Liver (tissue), 9 donors: ENCODE measurements around the gene WFS1. TPM values are rescaled to one million over a fixed set of nuclear protein-coding genes. Genes with fewer than 3 reads are reported as not detected.

Experiments used
- DNase-seq: peaks from one replicate; pipeline ENCODE4 v3.0.0-alpha.2; 2017; ENCODE audit warnings: low spot score
- H3K27ac ChIP-seq, 2 donors: one replicate each; pipeline ENCODE4 v1.7.0; 2013; ENCODE audit warnings: inconsistent platforms in 2 of 2, low read length in 2 of 2, control low read depth in 1 of 2, low read depth in 1 of 2, mild to moderate bottlenecking in 1 of 2
- H3K27me3 ChIP-seq, 4 donors: one replicate each; pipeline versions ENCODE4 v1.6.1 to v1.7.0; 2013; ENCODE audit warnings: low read length in 3 of 4, inconsistent platforms in 1 of 4, mild to moderate bottlenecking in 1 of 4, moderate library complexity in 1 of 4; ENCODE audit not compliant: control insufficient read depth in 4 of 4, insufficient read depth in 4 of 4
- H3K36me3 ChIP-seq, 4 donors: one replicate each; pipeline versions ENCODE4 v1.6.1 to v1.7.0; 2013; ENCODE audit warnings: low read length in 3 of 4, mild to moderate bottlenecking in 3 of 4, low read depth in 1 of 4, moderate library complexity in 1 of 4; ENCODE audit not compliant: control insufficient read depth in 4 of 4, insufficient read depth in 3 of 4
- H3K4me1 ChIP-seq, 4 donors: one replicate each; pipeline versions ENCODE4 v1.6.1 to v1.7.0; 2013; ENCODE audit warnings: low read length in 3 of 4, mild to moderate bottlenecking in 3 of 4, moderate library complexity in 1 of 4; ENCODE audit not compliant: control insufficient read depth in 4 of 4, insufficient read depth in 4 of 4
- H3K4me3 ChIP-seq, 3 donors: one replicate each; pipeline versions ENCODE4 v1.6.1 to v1.7.0; 2013; ENCODE audit warnings: low read length in 3 of 3, control low read depth in 1 of 3, low read depth in 1 of 3, mild to moderate bottlenecking in 1 of 3
- H3K9ac ChIP-seq, 2 donors: one replicate each; pipeline ENCODE4 v1.7.0; 2013; ENCODE audit warnings: low read length in 2 of 2, mild to moderate bottlenecking in 2 of 2, moderate library complexity in 2 of 2, control low read depth in 1 of 2, low read depth in 1 of 2
- H3K9me3 ChIP-seq, 4 donors: one replicate each; pipeline versions ENCODE4 v1.6.1 to v1.7.0; 2013; ENCODE audit warnings: low read length in 3 of 4; ENCODE audit not compliant: control insufficient read depth in 4 of 4
- EGR1 ChIP-seq, 2 donors: IDR thresholded peaks; 2 replicates each; pipeline ENCODE4 v1.6.1; 2016 to 2018; ENCODE audit warnings: antibody characterized with exemption in 2 of 2, low read depth in 2 of 2
- FOXA1 ChIP-seq: IDR thresholded peaks from 2 replicates; pipeline ENCODE4 v1.6.1; 2016; ENCODE audit warnings: antibody characterized with exemption
- FOXA2 ChIP-seq: IDR thresholded peaks from 2 replicates; pipeline ENCODE4 v1.6.1; 2016; ENCODE audit warnings: antibody characterized with exemption
- GABPA ChIP-seq, 2 donors: IDR thresholded peaks in 1 of 2; conservative IDR thresholded peaks in 1 of 2; 2 replicates each; pipeline ENCODE4 v1.6.1; 2016; ENCODE audit warnings: antibody characterized with exemption in 2 of 2, mild to moderate bottlenecking in 1 of 2, moderate library complexity in 1 of 2
- HNF4A ChIP-seq, 2 donors: conservative IDR thresholded peaks; 2 replicates each; pipeline ENCODE4 v1.6.1; 2016; ENCODE audit warnings: antibody characterized with exemption in 2 of 2, mild to moderate bottlenecking in 2 of 2
- HNF4G ChIP-seq: IDR thresholded peaks from 2 replicates; pipeline ENCODE4 v1.6.1; 2016; ENCODE audit warnings: antibody characterized with exemption
- JUND ChIP-seq, 2 donors: IDR thresholded peaks; 2 replicates each; pipeline ENCODE4 v1.6.1; 2016; ENCODE audit warnings: antibody characterized with exemption in 2 of 2
- NR2F2 ChIP-seq: IDR thresholded peaks from 2 replicates; pipeline ENCODE4 v1.6.1; 2016; ENCODE audit warnings: antibody characterized with exemption
- RAD21 ChIP-seq, 2 donors: IDR thresholded peaks; 2 replicates each; pipeline ENCODE4 v1.6.1; 2016; ENCODE audit warnings: antibody characterized with exemption in 2 of 2, mild to moderate bottlenecking in 2 of 2
- RXRA ChIP-seq, 2 donors: IDR thresholded peaks; 2 replicates each; pipeline ENCODE4 v1.6.1; 2017 to 2018; ENCODE audit warnings: antibody characterized with exemption in 2 of 2, mild to moderate bottlenecking in 1 of 2
- SP1 ChIP-seq: IDR thresholded peaks from 2 replicates; pipeline ENCODE4 v1.6.1; 2018; ENCODE audit warnings: antibody characterized with exemption, mild to moderate bottlenecking
- TAF1 ChIP-seq: conservative IDR thresholded peaks from 2 replicates; pipeline ENCODE4 v1.6.1; 2016; ENCODE audit warnings: antibody characterized with exemption, mild to moderate bottlenecking
- YY1 ChIP-seq: IDR thresholded peaks from 2 replicates; pipeline ENCODE4 v1.6.1; 2016; ENCODE audit warnings: antibody characterized with exemption, mild to moderate bottlenecking
- WGBS: extraction: QIAGEN DNeasy Blood & Tissue Kit; methylation state at CpG from one replicate; pipeline ENCODE4 v1.1.7; 2013; 5-methylcytosine and 5-hydroxymethylcytosine counted together
- polyA plus RNA-seq, 2 donors: library from polyadenylated mRNA; stranded (reverse) in 1 of 2; unstranded in 1 of 2; fragments of 200-250 nt in 1 of 2; fragments of >200 nt in 1 of 2; fragmentation: Nextera tagmentation in 1 of 2; extraction: Ambion mirVana in 1 of 2; gene quantifications; one replicate each; pipeline versions ENCODE4 v1.2.1 to v1.2.3, GENCODE V29; 2013 to 2015
- total RNA-seq, 2 donors: library from RNA; depleted of rRNA; stranded (reverse); fragments of >200 nt; gene quantifications; one replicate each; pipeline ENCODE4 v1.2.3, GENCODE V29; 2014
- TF ChIP-seq, protein P1 (sequence below): IDR thresholded peaks from 2 replicates; pipeline ENCODE4 v1.6.1; 2016; ENCODE audit warnings: antibody characterized with exemption
- TF ChIP-seq, protein P2 (sequence below): IDR thresholded peaks from 2 replicates; pipeline ENCODE4 v1.6.1; 2016; ENCODE audit warnings: antibody characterized with exemption
- TF ChIP-seq, protein P3 (sequence below): IDR thresholded peaks from 2 replicates; pipeline ENCODE4 v1.6.1; 2016; ENCODE audit warnings: antibody characterized with exemption
- TF ChIP-seq, protein P4 (sequence below): IDR thresholded peaks from 2 replicates; pipeline ENCODE4 v1.6.1; 2016; ENCODE audit warnings: antibody characterized with exemption, mild to moderate bottlenecking
- donor health status: healthy.
- donor health status: healthy.
- donor health status: healthy.
- donor health status: healthy.
- donor health status: healthy.

The WFS1 gene
- total and polyA plus RNA-seq, 4 donors, result 6.0 to 23.9 (median 13.0) TPM

DNA sequence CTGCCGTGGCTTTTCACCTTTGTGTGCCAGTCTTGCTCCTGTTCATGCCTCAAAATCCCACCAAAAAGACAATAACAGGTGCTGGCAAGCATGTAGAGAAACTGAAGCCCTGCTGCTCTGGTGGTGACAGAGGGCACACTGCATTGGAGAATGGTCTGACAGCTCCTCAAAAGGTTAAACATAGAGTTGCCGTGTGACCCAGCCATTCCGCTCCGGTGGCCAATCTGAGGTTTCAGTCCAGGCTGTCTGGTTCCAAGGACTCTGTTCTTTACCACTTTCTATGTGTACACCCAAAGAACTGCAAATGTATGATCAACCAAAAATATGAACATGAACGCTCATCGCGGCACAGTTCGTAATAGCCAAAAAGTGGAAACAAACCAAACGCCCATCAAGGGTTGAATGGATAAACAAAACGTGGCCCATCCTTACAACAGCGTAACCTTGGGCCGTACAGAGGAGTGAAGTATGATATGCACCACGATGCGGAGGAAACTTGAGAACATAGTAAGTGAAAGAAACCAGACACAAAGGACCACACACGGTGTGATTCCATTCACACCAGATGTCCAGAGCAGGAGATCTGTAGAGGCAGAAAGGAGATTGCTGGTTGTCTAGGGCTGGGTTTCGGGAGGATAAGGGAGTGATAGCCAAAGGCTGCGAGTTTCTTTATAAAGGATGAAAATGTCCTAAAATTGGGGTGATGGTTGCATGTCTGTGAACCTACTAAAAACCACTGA, 33.6 kb upstream of the WFS1 start:
- H3K4me3 ChIP-seq, result no peak overlapping the region
- H3K9me3 ChIP-seq, result peaks cover 0 to 3% (median 0%) of the 10 kb centered on the region in 4 donors
- no peaks in the 10 kb centered on the region for H3K4me1 ChIP-seq
- WGBS, result 67% methylated on average over 17 of the region's 17 CpGs
- DNase-seq, result no peak
- H3K27me3 ChIP-seq, result peaks cover 0 to 3% (median under 1%) of the 10 kb centered on the region in 4 donors
- no peak for TF ChIP-seq RXRA (IDR thresholded peaks at IDR 0.05)
- TF ChIP-seq, protein P1, sequence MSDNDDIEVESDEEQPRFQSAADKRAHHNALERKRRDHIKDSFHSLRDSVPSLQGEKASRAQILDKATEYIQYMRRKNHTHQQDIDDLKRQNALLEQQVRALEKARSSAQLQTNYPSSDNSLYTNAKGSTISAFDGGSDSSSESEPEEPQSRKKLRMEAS, result no peak
- no peak for TF ChIP-seq RAD21 (IDR thresholded peaks at IDR 0.05)
- TF ChIP-seq FOXA1, result no peak
- TF ChIP-seq, protein P2, sequence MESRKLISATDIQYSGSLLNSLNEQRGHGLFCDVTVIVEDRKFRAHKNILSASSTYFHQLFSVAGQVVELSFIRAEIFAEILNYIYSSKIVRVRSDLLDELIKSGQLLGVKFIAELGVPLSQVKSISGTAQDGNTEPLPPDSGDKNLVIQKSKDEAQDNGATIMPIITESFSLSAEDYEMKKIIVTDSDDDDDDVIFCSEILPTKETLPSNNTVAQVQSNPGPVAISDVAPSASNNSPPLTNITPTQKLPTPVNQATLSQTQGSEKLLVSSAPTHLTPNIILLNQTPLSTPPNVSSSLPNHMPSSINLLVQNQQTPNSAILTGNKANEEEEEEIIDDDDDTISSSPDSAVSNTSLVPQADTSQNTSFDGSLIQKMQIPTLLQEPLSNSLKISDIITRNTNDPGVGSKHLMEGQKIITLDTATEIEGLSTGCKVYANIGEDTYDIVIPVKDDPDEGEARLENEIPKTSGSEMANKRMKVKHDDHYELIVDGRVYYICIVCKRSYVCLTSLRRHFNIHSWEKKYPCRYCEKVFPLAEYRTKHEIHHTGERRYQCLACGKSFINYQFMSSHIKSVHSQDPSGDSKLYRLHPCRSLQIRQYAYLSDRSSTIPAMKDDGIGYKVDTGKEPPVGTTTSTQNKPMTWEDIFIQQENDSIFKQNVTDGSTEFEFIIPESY, result no peak
- TF ChIP-seq, protein P3, sequence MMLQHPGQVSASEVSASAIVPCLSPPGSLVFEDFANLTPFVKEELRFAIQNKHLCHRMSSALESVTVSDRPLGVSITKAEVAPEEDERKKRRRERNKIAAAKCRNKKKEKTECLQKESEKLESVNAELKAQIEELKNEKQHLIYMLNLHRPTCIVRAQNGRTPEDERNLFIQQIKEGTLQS, result no peak
- H3K36me3 ChIP-seq, result no peaks in the 10 kb centered on the region
- no peak overlapping the region for H3K9ac ChIP-seq
- H3K27ac ChIP-seq, result no peak overlapping the region

DNA sequence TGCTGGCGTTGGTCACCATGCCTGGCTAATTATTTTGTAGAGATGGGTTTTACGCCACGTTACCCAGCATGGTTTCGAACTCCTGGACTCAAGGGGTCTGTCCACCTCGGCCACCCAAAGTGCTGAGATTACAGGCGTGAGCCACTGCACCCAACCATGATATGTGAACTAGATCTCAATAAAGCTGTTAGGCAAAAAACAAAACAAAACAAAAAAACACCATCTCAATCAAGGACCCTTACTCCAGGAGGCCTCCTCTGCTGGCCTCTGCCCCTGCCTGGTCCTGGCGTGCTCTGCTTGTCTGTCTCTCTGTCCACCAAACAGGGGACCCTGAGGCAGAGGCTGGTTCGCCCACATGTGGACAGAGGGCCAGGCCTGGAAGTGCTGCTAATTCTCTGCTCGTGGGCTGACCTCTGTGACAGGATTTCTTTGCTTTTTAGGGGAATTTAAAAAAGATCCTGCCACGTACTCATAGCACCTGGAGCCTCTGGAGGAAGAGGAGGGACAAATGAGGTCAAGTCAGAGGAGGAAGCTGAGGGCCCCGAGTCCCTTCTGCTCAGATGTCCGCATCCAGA, 32.7 kb upstream of the WFS1 start:
- DNase-seq, result no peak

DNA sequence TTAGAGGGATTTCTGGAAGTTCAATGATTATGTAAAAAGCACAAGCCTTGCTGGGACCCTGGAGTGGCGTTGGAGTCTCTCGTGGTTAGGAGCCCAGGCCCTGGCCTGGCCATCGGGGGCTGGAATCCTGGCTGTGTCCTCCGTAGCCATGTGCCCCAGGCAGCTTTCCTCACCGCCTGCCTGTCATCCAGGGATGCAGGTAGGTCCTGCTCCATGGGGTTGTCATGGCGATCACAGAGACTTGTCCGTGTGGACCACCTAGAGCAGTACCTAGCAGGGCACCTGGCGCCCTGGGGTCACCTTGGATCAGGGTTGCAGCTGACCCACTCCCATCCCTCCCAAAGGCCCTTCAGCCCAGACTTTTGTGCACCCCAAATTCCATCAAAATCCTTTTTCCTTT, 30.2 kb upstream of the WFS1 start:
- H3K27me3 ChIP-seq, result peaks cover 0 to 10% (median under 1%) of the 10 kb centered on the region in 4 donors
- no peaks in the 10 kb centered on the region for H3K36me3 ChIP-seq
- no peaks in the 10 kb centered on the region for H3K4me1 ChIP-seq
- 69% methylated on average over 8 of the region's 8 CpGs for whole genome bisulfite sequencing
- H3K4me3 ChIP-seq, result no peak overlapping the region
- no peak overlapping the region for H3K9ac ChIP-seq
- H3K27ac ChIP-seq, result no peak overlapping the region
- peaks cover under 1 to 5% (median 4%) of the 10 kb centered on the region in 4 donors for H3K9me3 ChIP-seq
- no peak for DNase-seq
- no peak for TF ChIP-seq NR2F2
- TF ChIP-seq TAF1, result no peak
- TF ChIP-seq HNF4A (conservative IDR thresholded peaks at IDR 0.05), result no peak
- no peak for TF ChIP-seq YY1
- no peak for TF ChIP-seq RXRA (IDR thresholded peaks at IDR 0.05)
- TF ChIP-seq HNF4G, result no peak
- TF ChIP-seq, protein P1, result no peak
- TF ChIP-seq, protein P3, result no peak
- TF ChIP-seq SP1, result no peak
- no peak for TF ChIP-seq FOXA1
- TF ChIP-seq, protein P4, sequence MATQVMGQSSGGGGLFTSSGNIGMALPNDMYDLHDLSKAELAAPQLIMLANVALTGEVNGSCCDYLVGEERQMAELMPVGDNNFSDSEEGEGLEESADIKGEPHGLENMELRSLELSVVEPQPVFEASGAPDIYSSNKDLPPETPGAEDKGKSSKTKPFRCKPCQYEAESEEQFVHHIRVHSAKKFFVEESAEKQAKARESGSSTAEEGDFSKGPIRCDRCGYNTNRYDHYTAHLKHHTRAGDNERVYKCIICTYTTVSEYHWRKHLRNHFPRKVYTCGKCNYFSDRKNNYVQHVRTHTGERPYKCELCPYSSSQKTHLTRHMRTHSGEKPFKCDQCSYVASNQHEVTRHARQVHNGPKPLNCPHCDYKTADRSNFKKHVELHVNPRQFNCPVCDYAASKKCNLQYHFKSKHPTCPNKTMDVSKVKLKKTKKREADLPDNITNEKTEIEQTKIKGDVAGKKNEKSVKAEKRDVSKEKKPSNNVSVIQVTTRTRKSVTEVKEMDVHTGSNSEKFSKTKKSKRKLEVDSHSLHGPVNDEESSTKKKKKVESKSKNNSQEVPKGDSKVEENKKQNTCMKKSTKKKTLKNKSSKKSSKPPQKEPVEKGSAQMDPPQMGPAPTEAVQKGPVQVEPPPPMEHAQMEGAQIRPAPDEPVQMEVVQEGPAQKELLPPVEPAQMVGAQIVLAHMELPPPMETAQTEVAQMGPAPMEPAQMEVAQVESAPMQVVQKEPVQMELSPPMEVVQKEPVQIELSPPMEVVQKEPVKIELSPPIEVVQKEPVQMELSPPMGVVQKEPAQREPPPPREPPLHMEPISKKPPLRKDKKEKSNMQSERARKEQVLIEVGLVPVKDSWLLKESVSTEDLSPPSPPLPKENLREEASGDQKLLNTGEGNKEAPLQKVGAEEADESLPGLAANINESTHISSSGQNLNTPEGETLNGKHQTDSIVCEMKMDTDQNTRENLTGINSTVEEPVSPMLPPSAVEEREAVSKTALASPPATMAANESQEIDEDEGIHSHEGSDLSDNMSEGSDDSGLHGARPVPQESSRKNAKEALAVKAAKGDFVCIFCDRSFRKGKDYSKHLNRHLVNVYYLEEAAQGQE, result no peak
- TF ChIP-seq, protein P2, result no peak
- no peak for TF ChIP-seq RAD21 (IDR thresholded peaks at IDR 0.05)
- TF ChIP-seq EGR1 (IDR thresholded peaks at IDR 0.05; ENCODE audit: low read depth in 2 of 2), result no peak

More for the DNA sequence above, 32.7 kb upstream of the WFS1 start:
- Histone ChIP-seq H3K9ac (no peak overlapping the region), H3K27ac (no peak overlapping the region), H3K9me3 (peaks cover 0 to 3% (median 0%) of the 10 kb centered on the region in 4 donors), H3K27me3 (peaks cover 0 to 3% (median under 1%) of the 10 kb centered on the region in 4 donors), H3K36me3 (no peaks in the 10 kb centered on the region), H3K4me1 (no peaks in the 10 kb centered on the region), H3K4me3 (no peak overlapping the region)
- TF ChIP-seq FOXA2 (no peak), GABPA (IDR thresholded peaks at IDR 0.05 in 1 of 2, conservative IDR thresholded peaks at IDR 0.05 in 1 of 2) (no peak), HNF4A (conservative IDR thresholded peaks at IDR 0.05) (no peak), FOXA1 (no peak), RAD21 (IDR thresholded peaks at IDR 0.05) (no peak), TAF1 (no peak), SP1 (no peak), JUND (IDR thresholded peaks at IDR 0.05) (no peak)
- 72% methylated on average over 12 of the region's 12 CpGs for WGBS
